GM19467 (cell line): Measurements from ENCODE around the gene USP33.
"Not testable (repeated sequence)": the region's sequence is repeated elsewhere in the genome, so short reads cannot be mapped to it uniquely, and the experiment has no call there.

Source experiments
- ATAC-seq: cut with Tn5 transposase; IDR thresholded peaks from one replicate; pipeline ENCODE4 v1.9.1; 2021; ENCODE audit warnings: mild to moderate bottlenecking, moderate library complexity; ENCODE audit not compliant: unreplicated experiment

USP33 gene

DNA sequence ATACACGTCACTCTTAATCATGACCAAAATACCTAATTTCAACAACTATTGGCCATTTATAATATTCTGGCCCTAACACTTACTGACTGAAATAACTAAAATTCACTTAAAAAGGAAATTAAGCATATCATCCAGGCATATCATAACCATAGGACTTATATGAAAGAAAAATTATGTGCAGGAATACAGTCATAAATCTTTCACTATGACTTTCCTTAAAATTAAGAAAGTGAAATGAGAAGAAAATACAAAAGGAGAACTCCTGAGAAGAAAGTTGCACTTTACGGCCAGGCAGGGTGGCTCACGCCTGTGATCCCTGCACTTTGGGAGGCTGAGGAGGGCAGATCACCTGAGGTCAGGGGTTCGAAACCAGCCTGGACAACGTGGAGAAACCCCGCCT lies 86.6 kb downstream of the USP33 start:
- ATAC-seq: no peak

DNA sequence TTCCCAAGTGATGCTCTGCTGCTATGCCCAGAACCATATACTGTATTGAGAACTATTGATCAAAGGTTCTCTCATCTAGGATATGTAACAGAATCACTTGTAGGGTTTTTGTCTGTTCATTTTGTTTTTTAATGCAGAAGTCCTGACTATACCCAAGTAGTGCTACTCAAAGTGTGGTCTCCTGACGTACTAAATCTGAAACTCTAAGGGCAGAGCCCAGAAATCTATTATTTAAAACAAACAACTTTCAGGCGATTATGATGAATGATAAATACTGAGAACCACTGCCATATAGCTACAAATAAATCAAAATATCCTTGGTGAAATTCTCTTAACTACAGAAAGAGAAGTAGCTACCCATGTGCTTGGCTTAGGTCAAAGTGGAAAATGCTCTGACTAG lies 87.3 kb downstream of the USP33 start:
- no peak for ATAC-seq

DNA sequence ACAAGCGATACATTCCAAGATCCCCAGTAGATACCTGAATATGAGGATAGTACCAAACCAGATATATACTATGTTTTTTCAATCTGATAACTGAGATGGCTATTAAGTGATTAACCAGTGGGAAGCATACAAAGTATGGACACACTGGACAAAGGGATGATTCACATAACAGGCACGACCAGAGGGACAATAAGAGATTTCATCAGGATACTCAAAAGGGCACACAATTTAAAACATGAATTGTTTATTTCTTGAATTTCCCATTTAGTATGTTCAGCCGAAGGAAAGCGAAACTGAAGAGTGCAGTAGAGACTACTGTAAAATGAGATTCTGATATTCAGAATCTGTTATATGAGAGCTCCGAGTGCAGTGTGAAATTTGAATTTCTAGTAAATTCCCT lies 87.8 kb downstream of the USP33 start:
- ATAC-seq: no peak

DNA sequence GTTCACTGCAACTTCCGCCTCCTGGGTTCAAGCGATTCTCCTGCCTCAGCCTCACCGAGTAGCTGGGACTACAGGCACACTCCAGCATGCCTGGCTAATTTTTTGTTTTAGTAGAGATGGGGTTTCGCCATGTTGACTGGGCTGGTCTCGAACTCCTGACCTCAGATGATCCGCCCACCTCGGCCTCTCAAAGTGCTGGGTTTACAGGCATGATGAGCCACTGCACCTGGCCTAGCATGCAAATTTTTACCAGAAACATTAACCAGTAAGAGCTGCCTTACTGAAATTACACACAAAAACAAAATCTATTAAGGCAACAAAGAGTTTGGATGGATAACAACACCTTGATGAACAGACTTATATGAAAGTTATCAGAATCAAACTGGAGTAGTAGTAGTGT lies 89.3 kb downstream of the USP33 start:
- ATAC-seq: no peak

DNA sequence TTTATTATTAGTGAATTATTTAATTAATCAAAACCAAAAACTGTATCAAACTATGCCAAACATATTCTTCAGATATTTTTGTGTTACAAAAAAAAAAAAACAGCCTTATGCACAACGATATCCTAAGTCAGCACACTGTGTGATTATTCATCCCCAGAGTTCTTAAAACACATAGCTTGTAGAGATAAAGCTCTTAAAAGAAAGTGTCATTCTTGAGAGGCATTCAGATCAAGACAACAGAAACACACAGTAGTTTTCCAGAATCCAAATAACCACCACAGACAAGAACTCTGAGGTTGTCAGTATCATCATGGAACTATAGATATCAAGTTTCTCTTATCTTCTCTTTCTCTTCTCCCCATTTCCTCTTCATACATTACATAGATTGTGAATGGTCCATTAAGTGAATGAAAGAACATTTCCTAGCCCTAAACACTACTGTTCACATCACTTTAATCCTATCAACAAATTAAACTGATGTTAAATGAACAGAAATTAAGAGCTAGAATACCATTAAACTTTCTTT lies 90.7 kb downstream of the USP33 start:
- no peak for ATAC-seq

DNA sequence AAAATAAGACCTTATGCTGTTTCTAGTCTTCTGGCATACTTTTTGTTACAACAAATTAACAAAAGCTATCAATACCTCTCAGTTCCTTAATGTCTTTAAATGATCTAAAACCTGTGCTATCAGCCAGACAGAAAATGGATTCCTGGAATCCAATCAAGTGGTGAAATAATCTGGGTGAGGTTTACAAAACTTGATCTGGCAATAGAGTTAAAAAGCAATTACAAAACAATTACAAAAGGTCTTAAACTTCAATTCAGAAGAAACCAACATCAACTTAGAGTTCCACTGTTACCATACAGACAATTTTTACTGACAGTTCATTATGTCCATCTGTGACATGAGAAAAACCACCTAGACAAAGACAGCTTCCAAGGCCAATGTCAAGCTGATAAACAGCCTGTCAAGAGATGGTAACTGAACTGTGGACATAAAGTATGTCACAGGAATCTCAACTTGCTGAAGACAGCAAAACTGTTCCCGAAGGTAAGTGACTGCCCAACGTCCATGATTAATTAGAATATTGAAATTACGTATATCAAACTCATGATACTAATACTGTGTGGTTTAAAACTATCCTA lies 94.6 kb downstream of the USP33 start:
- ATAC-seq: no peak

DNA sequence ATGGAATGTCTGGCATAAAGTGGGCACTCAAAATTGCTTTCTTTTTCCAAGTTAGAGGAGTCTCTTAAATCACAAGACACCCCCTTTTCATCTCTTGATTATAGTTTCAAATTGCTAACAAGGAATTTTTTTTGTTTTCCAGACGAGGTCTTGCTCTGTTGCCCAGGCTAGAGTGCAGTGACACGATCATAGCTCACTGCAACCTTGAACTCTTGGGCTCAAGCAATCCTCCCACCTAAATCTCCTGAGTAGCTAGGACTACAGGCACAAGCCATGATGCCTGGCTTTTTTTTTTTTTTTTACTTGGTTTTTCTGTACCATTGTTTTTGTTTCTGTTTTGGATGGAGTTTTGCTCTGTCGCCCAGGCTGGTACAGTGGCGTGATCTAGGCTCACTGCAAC lies 98.0 kb downstream of the USP33 start:
- no peak for ATAC-seq

DNA sequence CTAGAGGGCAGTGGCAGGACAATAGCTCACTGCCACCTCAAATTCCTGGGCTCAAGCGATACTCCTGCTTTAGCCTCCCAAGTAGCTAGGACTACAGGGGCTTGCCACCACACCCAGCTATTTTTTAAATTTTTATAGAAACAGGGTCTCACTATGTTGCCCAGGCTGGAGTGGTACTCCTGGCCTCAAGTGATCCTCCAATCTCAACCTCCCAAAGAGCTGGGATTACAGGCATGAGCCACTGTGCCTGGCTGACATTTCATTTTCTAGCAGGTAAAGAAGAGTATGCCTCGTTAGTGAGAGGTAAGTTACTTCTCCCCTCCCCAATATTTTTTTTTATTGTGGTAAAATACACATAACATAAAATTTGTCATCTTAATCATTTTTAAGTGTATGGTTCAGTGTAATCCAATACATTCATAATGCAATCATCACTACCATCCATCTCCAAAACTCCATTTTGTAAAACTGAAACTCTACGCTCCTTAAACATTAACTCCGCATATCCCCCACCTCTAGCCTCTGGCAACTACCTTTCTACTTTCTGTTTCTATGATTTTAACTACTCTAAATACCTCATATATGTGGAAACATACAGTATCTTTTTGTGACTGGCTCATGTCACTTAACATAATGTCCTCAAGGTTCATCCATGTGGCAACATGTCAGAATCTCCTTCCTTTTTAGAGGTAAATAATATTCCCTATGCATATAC lies 99.6 kb downstream of the USP33 start:
- ATAC-seq: peak; percentile 56

DNA sequence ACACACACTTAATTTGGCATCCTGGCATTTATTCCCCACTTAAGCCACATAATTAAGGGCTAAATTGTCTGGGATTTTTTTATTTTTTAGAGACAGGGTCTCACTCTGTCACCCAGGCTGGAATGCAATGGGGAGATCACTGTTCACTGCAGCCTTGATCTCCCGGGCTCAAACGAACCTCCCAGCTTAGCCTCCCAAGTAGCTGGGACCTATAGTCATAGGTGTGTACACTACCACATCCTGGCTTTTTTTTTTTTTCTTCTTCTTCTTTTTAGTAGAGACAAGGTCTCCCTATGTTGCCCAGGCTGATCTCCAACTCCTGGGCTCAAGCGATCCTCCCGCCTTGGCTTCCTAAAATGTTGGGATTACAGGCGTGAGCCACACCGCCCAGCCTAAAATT lies 101.4 kb downstream of the USP33 start:
- no peak for ATAC-seq

DNA sequence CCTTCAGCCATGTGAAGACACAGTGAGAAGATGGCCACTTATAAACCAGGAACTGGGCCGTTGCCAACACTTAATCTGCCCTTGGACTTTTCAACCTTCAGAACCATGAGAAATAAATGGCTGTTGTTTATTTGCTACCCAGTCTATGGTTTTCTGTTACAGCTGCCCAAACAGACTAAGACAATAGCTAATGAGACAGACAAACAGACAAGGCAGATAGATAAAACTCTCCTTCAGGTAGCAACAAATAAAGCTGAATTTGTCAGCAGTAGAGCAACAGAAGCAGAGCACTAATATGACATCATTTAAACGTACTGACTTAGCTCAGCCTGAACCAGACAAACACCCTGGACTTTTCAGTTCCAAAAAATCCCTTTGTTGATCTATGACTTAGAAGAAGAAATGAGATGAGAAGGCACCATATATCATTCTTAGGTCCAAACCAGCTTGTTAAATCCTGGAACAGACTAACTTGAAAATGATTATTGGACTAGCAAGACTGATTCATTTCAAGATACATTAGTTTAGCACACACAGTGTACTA lies 104.1 kb downstream of the USP33 start:
- no peak for ATAC-seq

DNA sequence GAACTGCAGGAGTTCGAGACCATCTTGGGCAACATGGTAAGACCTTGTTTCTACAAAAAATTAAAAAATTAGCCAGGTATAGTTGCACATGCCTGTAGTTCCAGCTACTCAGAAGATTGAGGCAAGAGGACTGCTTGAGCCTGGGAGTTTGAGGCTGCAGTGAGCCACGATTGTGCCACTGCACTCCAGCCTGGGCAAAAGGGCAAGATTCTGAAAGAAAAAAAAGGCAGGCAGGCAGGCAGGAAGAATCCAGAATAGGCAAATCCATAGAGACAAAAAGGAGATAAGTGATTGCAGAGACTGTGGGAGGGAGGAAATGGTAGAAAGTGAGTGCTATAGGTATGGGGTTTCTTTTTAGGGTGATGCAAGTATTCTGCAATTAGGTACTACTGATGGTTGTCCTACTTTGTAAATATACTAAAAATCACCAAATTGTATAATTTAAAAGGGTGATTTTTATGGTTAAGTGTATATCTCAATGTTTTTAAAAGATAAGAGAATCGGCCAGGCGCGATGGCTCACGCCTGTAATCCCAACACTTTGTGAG lies 106.6 kb downstream of the USP33 start:
- ATAC-seq: no peak

DNA sequence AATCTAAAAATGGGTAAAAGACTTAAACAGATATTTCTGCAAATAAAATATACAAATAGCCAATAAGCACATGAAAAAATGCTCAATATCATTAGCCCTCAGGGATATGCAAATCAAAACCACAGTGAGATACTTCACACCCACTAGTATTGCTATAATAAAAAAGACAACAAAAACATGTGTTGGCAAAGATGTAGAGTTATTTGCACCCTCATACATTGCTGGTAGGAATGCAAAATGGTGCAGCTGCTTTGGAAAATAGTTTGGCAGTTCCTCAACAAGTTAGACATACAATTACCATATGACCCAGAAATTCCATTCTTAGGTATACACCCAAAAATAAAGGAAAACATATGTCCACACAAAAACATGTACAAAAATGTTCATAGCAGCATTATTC lies 107.4 kb downstream of the USP33 start:
- ATAC-seq: no peak

DNA sequence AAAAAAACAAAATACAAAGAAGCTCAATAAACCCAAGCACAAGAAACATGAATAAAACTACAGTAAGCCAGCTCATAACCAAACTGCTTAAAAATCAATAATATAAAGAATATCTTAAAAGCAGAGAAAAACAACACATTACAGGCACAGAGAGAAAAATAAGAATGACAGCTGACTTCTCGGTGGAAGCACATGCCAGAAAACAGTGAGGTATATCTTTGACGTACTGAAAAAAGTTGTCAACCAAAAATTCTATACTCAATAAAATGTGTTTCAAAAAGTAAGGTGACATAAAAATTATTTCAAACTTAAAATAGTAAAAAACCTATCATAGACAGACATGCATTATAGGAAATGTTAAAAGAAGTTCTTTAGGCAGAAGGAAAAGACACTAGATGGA lies 110.5 kb downstream of the USP33 start:
- ATAC-seq: no peak

DNA sequence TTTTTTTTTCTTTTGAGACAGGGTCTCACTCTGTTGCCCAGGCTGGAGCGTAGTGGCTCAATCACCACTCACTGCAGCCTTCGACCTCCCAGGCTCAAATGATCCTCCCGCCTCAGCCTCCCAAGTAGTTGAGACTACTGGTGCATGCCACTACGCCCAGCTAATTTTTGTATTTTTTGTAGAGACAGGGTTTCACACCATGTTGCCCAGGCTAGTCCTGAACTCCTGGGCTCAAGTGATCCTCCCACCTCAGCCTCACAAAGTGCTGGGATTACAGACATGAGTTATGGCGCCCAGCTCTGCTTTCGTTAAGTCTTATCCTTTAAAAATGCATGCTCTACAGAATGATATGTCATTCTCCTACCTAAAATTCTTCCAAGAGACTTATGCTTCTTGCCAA lies 113.4 kb downstream of the USP33 start:
- not testable (repeated sequence) for ATAC-seq
